ENCODE measurements around the gene FOXP4.
A peak's percentile ranks its signal among the peaks of the same experiment; 100 is the strongest.

FOXP4 gene

DNA sequence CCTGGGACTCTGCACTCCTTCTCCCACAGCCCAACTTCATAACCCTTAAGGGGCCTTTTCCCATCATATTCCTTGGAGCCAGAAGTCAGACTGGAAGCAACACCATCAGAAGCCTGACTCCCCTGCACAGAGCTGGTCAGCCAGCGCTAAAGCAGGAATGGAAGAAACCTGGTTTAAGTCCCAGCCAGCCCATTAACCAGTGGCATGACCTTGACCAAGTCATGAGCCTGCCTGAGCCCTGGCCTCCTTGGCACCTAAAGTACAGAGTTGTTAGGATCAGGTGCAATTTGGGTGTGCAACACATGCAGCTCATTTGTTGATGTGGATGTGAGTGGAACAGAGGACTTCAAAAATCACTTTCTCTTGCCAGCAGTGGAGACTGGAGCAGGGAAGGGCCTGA is 20.8 kb downstream of the FOXP4 start:
- no peak for DNase-seq

DNA sequence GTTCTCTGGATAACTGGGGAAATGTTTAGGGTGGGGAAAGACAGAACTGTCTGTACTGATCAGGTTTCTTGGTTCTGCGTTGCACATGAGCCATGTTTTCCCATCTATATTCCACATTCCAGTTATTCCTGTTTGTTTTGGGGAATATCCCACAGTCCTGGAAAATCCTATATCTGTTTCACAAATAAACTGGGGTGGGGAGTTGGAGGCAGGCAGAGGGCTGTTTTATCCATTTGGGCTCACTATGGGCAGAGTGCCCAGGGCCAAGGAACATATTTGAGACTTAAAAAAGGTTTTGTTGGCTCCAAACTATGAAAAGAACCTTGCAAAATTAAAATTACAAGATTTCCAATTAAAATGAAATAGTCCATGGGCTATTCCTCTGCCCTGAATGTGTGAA is 21.5 kb downstream of the FOXP4 start:
- no peak for DNase-seq

DNA sequence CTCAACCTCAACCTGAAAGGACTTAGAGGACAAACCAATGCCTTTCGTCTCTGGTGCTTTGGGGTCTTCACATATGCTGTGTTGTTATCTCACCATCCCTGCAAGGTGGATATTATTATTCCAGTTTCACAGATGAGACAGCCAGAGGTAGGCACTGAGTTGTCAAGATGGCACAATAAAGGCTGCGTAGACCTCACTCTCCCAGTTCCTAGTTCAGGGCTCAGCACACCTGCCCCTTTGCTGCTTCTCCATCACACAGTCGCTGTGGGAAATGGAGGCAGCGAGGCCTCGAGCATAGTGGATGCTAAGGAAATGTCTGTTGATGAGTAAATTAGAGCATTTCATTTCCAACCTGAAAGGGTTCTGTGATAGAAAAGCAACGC is 22.0 kb downstream of the FOXP4 start:
- no peak for DNase-seq

DNA sequence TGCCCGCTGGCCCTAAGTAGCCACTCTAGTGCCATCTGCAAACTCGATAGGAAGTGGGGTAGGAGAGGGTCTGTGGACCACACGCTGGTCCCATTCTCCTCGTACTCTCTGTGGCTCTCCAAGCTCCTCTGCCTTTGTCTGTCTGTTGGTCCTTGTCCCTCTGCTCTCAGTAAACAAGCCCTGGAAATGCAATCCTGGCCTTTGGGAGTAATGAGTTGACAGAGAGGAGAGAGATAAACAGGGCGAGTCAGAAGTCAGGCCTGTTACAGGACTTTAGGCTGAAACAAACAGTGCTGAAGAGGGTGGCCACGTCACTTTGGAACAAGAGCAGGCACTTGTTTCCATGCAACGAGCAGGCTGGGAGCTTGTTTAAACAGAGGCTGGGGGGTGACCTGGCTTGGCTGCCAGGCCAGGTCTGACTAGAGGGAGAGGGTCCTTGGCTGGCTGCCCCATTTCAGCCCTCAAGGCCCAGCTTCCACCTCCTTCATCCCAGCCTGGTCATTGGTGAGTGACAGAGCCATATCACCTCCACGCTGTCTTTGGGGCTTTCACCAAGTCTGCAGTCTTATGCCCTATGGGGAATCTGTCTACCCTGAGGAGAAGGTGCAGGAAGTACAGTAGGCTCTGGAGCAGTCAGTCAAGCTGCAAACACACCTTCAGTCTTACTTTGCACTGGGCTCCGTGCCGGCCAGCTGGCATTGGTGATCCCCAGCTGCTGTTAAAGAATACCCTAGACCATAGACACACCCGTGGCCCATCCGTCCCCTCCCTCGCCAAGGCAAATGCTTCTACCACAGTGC is 22.6 kb downstream of the FOXP4 start:
- peak; percentile 54 for DNase-seq

DNA sequence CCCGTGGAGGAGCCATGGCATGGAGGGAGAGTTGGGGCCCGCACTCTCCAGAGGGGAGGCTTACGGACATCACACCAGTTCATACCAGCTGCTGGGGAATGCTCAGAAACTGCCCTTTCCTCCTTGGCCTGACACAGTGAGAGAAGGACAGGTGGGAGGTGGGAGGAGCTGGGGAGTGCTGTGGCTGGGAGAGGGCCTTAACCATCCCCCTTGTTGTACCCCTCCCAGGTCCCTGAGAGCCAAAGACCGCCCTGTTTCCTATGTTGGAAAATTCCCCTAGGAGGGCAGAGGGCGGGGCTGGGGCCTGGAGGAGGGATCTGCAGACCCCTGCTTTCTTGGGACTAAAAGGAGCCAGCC is 24.1 kb downstream of the FOXP4 start:
- no peak for DNase-seq

DNA sequence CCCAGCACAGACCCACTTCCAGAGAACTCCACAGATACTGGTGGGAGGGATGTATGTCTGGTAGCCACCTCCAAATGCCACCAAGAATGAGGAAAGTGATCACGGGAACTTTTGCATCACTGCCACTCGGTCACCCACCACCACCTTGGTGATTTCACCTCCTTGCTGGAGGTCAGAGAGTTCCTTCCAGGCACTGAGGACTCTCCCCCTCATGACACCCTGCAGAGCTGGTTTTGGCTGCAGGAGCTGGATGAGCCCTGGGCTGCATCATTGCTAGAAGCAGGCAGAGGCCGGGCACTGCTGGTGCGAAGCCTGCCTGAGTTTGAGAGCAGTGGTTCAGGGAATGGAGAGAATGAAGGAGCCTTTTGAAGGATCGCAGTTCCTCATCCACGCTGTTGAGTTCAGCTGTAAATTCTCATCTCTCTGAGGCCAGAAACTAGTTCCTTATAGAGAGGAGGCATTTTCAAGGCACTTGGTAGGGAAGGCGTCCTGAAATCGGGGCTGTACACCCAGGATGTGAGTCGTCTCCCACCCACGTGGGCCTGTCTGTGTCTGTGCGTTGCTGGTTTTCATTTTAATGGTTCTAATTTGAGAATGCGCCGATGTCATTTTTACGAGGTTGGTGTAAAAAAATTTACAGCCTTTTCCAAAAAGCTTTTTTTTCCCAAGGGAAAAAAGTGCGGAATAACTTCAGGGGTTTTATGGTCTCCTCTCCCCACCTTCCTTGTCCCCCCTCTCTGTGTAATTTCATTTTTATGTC is 25.0 kb downstream of the FOXP4 start:
- no peak for DNase-seq

DNA sequence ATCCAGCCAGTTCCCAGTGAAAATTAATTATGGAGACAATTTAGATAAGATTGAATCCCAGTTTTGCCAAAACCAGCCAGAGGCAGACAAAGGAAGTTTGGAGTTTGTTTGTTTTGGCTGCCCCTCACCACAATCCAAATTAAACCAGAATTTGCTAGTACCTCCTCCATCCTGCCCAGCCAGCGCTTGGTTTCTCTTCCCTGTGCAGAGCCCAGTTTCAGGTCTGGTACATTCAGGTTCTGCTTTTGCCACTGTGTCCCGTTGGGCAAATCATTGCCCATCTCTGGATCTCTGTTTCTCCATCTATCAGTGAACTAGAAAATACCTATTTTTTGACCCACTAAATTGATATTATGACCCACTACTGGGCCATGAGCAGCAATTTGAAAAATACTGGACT is 26.4 kb downstream of the FOXP4 start:
- no peak for DNase-seq

DNA sequence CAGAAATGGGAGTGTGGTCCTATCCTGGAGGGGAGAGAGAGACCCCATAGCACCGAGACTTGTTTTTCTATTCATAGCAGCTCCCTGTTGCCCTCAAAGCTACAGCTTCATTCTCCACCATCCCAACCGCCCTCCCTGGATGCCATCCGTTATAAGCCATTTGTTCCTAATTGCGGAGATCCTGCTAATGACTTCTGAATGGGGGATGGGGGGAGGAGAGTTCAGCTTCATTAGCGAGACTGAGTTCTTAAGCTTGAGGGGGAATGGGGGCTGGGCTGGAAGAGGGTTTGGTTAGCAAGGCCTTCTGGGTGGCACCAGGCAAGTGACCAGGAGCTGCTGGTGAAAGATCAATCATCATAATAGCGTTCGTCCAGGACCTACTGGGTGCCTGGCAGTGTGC is 27.1 kb downstream of the FOXP4 start:
- DNase-seq, result no peak

DNA sequence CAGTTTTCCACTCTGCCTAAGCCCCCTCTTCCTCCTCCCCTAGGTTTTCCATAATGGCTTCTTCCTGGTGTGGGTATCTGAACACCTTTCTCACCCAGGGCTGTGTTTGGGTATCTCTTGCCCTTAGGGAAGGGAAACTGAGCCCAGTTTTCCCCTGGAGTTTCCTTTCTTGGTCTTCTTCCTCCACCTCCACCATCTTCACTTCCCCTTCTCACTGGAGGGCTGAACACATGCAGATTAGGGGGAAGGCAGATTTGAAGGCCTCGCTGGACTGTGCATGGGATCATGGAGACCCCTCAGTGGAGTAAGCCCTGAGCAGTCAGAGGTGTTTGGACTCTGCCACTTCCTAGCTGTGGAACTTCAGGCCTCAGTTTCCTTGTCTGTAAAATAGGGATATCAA is 27.8 kb downstream of the FOXP4 start:
- no peak for DNase-seq

DNA sequence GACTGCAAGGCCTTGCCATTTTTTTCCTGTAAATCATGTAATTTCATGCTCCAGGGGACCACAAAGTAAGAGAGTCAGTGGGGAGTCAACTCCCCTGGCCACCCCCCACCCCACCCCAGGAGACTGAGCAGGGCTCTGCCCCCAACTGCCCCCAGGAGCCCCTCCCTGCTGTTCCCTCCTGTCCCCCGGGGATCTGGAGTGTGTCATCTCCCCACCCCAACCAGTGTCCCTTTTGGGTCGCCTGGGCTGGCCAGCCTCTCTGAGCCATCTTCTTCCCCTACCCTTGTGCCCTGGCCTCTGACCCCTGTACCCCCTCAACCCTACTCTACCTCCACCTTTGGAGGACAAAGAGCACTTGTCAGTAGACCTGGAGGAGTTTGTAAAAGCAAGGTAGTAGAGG is 29.4 kb downstream of the FOXP4 start:
- DNase-seq, result no peak

DNA sequence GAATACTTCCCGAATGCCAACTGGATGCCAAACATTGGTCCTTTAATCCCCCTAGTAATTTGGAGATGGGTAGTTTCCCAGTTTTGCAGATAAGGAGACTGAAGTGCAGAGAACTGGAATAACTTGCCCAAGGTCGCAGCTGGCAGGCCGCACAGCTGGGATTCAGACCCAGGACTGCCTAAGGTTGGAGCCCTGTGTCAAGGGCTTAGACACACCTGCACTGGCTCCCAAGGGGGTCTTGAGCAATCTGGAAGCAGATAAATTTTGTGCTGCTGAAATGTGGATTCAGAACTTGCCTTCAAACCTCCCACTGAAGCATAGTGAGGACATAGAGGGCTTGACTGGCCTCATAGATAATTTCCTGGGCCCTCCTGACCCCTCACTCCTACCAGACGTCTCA is 30.5 kb downstream of the FOXP4 start:
- DNase-seq, result no peak

DNA sequence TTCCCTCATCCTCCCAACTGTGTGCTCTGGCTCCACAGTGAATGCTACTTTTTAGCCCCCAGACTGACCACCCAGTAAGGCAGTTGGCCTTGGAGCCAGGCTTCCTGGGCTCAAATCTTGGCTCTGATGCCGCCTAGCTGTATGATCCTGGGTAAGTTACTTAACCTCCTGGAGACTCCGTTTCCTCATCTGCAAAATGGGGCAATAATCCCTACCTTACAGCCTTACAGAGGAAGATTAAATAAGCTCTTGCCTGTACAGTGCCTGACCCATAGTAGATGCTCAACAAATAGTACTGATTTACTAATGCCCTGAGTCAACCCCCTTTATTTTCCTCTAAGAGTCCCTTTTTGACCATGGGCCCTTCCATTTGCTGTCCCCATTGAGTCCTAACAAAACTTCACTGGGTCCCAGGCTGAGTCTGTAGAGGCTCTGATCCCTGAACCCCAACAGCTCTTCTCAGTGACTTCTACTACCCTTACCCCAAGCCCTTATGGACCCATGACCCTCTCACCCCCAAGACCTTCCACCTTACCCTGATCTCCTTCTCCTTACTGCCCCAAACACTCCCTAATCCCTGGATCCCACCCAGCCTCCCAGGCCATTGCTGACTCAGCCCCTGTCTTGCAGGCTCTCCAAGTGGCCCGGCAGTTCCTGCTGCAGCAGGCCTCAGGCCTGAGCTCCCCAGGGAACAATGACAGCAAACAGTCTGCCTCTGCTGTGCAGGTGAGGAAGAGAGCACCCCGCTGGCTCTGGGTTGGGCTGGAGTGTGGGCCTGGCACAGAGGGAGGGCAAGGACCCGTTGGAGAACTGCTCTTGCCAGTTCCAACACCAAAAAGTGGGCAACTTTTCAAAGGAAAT is 31.4 kb downstream of the FOXP4 start:
- peak; percentile 54 for DNase-seq

DNA sequence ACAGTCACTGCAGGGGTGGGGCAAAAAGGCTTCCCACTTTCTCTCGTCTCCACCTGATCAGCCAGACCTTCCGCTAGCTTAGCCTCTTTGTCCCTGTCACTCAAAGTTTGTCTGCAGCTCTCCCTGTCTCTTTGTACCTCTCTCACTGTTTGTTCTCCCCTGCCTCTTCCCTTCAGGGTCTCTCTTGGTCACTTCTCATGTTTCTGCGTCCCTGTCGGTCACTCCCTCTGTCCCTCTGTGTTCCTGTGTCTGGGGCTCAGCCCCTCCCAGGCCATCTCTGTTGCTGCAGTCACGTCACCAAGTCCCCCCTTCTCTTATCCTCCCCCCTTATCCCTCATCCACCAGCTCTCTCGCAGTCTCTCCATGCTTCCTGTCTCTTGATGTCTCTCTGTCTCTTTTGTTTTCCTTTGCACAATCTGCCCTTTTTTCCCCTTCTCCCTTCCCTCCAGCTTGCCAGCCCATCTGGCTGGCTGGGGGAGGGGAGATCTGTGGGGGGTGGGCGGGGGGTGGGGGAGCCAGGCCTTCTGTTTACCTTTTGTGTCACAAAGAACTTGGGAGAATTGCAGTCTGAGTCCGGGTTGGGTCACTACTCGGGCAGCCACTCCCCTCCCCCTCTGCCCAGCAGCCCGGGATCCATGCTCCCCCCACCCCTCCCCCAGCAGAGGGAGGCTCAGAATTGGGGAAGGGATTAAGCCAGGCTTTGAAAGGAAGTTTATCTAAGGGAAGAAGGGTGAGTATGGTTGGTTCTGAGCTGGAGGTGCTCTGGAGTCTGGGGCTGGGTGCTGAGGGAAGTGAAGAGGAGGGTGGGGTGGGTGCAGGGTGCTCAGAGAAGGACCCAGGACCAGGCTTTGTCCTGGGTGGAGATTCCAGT is 32.3 kb downstream of the FOXP4 start:
- DNase-seq, result peak; percentile 89

DNA sequence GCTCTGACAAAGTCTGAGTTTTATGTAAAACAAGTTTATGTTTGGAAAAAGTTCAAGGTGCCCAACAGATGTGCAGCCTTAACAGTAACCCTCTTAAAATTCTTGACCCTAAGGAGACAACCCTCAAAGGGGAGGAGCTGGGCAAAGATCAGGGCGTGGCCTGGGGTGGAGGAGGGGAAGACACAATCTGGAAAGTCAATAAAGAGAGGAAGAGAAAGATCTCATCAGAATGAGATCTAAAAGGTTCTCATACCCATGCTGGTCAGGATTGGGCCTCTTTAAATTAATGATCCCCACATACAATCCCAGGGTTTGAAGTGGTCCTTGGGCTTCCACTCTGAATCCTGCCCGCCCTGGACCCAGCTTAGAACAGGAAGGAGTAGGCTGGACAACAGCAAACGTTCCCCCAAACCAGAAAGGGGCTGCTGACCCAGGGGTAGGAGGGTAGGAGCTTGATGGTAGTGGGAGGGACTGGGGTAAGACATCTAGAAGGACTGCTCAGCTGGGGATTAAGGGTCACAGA is 33.0 kb downstream of the FOXP4 start:
- no peak for DNase-seq

DNA sequence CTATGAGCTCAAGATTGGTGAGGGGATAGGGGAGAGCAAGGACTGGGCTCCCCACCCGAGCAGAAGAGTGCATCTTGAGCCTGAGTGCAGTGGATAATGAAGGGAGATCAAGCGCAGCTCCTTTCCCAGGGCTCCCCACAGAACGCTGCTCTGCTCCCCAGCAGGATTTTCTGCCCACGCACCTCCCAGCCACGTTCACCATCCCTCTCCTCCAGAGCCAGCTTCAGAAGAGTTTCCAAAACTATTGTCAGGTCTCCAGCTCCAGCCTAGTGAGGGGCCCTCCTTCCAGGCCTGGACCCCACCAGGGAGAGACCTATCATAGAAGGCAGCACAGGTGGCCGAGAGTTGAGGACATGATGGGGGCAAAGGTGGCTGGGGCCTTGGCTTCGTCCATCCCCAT is 34.5 kb downstream of the FOXP4 start:
- no peak for DNase-seq

DNA sequence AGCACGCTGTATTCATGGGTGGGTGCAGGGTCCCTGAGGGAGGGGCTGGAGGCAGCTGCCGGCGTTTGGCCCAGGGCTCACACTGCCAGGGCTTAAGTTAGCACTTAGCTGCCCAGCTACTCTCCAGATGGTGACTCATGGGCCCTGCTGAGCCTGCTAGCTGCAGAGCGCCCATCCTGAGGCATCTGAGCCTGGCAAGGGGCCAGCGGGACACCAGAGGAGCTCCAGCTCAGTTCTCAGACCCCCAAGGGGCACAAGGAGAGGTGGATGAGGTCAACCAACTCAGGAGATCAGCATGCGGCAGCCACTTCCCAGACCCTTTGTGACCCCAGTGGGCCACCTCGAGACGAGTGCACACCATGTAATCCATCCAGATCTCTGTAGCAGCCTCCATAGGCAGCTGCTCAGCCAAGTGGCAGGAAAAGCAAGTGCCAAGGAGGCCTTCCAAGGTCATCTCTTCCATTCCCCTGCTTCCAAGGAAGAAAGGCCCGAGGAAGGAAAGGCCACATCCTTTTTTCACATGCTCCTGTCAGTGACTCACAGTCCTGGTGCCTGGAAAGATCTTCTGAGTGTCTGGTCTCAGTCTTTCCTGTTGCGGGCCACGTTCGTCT is 35.3 kb downstream of the FOXP4 start:
- DNase-seq, result no peak

DNA sequence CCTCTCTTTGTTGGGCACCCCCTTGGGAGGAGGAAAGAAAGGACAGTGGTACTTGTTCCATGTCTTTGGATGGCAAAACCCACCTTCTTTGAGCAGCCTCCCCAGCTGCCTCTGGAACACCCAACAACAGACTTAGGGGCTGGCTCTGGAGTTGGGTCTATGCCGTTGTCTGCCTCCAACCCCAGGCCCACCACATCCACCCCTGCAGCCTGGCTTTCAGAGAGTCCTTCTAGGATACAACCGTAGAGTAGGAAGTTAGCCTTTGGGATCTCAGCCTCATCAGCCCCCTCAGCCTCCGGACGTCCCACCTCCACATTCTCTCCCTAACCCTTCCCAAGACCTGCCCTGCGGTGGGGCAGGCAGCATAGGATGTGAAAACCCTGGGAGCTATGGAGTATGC is 36.4 kb downstream of the FOXP4 start:
- DNase-seq, result no peak

DNA sequence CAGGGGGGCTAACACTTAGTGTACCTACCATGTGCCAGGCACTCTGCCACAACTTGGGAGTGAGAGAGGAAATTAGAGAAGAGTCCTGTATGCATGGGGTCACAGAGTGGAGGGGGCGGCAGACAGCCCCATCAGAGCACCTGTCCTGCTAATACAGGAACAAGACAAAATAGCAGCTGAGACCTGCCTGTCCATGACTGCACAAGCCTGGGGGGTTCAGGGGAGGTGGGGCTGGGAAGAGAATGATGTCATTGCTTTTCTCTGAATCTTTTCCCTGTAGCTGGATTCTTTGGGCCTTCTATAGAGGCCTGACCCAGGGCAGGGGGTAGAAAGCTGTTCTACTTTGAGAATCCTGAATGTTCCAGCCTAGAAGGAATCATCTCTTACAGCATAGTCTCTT is 37.4 kb downstream of the FOXP4 start:
- no peak for DNase-seq

DNA sequence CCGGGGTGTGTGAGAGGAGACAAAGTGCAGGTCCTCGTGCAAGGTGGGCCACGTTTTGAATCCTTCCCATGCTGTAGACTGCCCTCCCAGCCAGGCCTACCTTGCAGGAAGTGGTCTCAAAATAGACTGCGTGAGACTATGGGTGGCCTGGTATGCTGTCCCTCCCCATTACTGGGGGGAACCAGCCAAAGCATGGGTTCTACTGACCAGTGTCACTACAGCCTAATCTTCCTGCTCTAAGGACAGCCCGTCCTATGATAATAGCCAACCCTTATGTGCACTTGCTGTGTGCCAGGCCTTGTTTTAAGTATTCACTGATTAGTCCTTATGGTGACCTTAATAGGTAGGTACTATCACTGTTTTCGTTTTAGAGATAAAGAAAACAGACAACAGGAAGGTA is 38.0 kb downstream of the FOXP4 start:
- DNase-seq, result no peak

DNA sequence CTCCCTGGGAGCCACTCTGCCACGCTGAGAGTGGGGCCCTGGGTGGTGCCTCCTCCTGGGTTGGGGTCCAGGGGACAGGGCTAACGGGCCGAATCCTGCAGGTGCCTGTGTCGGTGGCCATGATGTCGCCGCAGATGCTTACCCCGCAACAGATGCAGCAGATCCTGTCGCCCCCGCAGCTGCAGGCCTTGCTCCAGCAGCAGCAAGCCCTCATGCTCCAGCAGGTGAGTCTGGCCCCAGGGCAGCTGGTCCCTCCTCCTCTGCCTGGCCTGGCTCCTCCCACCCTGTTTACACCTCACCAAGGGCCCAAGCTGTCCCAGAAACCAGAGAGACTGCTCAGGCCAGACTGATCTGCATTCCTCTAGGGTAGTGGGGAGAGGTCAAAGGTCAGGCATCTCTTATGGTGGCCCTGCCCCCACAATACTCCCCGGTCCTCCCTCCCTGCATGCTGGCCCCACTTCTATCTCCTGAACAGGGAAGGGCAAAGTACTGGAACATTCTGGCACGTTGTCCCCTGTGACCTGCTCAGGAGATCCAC is 38.6 kb downstream of the FOXP4 start:
- DNase-seq, result no peak

DNA sequence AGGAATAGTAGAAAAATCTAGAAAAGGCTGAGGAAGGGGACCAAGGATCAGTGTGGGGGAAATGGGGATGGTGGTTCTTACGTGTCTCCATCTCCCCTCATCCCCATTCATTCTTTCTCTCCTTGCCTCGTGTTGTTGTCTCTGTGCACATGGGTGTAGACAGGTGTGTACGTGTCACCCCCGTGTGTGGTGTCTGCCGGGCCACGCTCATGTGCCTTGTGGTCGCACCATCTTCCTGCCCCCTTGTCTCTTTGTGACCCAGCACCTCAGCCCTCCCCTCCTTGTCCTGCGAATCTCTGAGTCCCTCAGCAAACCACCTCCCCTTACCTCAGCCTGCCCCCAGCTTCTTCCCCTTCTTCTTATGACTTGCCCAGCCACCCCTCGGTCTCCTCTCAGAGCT is 39.4 kb downstream of the FOXP4 start:
- DNase-seq, result no peak
